K562 (cell line): ENCODE results near the gene ZNF544. TPM values are rescaled to one million over a fixed set of nuclear protein-coding genes. Genes with fewer than 3 reads are reported as not detected.
A peak's percentile ranks its signal among the peaks of the same experiment; 100 is the strongest.

Experiments used
- CREBBP ChIP-seq: IDR thresholded peaks from one replicate; pipeline ENCODE4 v1.6.1; 2012; ENCODE audit warnings: low read depth, mild to moderate bottlenecking, control low read depth, inconsistent platforms, low read length
- ELF4 ChIP-seq: fragments of 450-650 bp; formaldehyde crosslinking; IDR thresholded peaks from 2 replicates; pipeline ENCODE4 v1.4.0; 2022; ENCODE audit warnings: missing genetic modification characterization
- EP300 ChIP-seq: IDR thresholded peaks from 2 replicates; pipeline ENCODE4 v1.6.1; 2012; ENCODE audit warnings: low read length, improper control_type of control experiment
- HSF4 ChIP-seq: fragments of 250-450 bp; sonication (Bioruptor Pico); IDR thresholded peaks from 2 replicates; pipeline ENCODE4 v2.1.2; 2022; ENCODE audit warnings: mild to moderate bottlenecking, moderate library complexity, borderline replicate concordance
- KHSRP ChIP-seq: fragments of 450-650 bp; IDR thresholded peaks from 2 replicates; pipeline ENCODE4 v1.6.1; 2017
- POLR2AphosphoS2 ChIP-seq: IDR thresholded peaks from 2 replicates; pipeline ENCODE4 v1.6.1; 2012; ENCODE audit warnings: low read length, improper control_type of control experiment
- POU5F1 ChIP-seq: fragments of 150-350 bp; IDR thresholded peaks from 2 replicates; pipeline ENCODE4 v1.6.1; 2014; ENCODE audit warnings: borderline replicate concordance, low read length, low read depth, mild to moderate bottlenecking; ENCODE audit not compliant: partially characterized antibody
- SMAD1 ChIP-seq: fragments of 150-350 bp; IDR thresholded peaks from 2 replicates; pipeline ENCODE4 v1.6.1; 2014; ENCODE audit warnings: low read length, low read depth; ENCODE audit not compliant: partially characterized antibody
- U2AF2 ChIP-seq: fragments of 200-400 bp; formaldehyde crosslinking; optimal IDR thresholded peaks from 2 replicates; pipeline ENCODE3; 2017; ENCODE audit warnings: low read depth, mild to moderate bottlenecking, low read length
- ZNF121 ChIP-seq: sonication (generic); formaldehyde crosslinking; conservative IDR thresholded peaks from 2 replicates; pipeline ENCODE4 v1.8.0; 2022; ENCODE audit warnings: missing genetic modification reagents
- ZNF408 ChIP-seq: fragments of 250-450 bp; sonication (Bioruptor Pico); IDR thresholded peaks from 2 replicates; pipeline ENCODE4 v1.4.0; 2020; ENCODE audit warnings: low read depth, mild to moderate bottlenecking, moderate library complexity
- ZNF592 ChIP-seq: fragments of 450-650 bp; IDR thresholded peaks from 2 replicates; pipeline ENCODE4 v1.6.1; 2017; ENCODE audit warnings: antibody characterized with exemption, mild to moderate bottlenecking
- ZNF668 ChIP-seq: fragments of 250-450 bp; sonication (Bioruptor Pico); IDR thresholded peaks from 2 replicates; pipeline ENCODE4 v1.8.0; 2022; ENCODE audit warnings: mild to moderate bottlenecking, inconsistent platforms
- ZNF695 ChIP-seq: fragments of 450-650 bp; formaldehyde crosslinking; IDR thresholded peaks from 2 replicates; pipeline ENCODE4 v1.4.0; 2020; ENCODE audit warnings: mild to moderate bottlenecking, moderate library complexity
- polyA plus RNA-seq, 8 experiments: library from polyadenylated mRNA; depleted of rRNA in 4 of 8; stranded (reverse) in 5 of 8; unstranded in 3 of 8; fragments of >200 nt; fragmentation: Nextera tagmentation in 2 of 8; fragmentation: Illumina TruSeq in 1 of 8; extraction: Ambion mirVana in 2 of 8; extraction: Trizol in 1 of 8; gene quantifications; 2 replicates each; pipeline versions ENCODE4 v1.2.1 to v1.2.3, GENCODE V29; 2011 to 2014; ENCODE audit warnings: inconsistent platforms in 1 of 8, missing spikeins in 1 of 8
- total RNA-seq, 7 experiments: library from RNA; depleted of rRNA in 6 of 7; stranded (reverse); fragments of >200 nt in 6 of 7; fragmentation: Illumina TruSeq in 2 of 7; extraction: Trizol in 2 of 7; gene quantifications; 2 replicates each; pipeline versions ENCODE4 v1.2.1 to v1.2.3, GENCODE V29; 2011 to 2021; ENCODE audit warnings: low replicate concordance in 1 of 7
- TF ChIP-seq, protein P1 (sequence below): fragments of 450-650 bp; IDR thresholded peaks from 2 replicates; pipeline ENCODE4 v1.6.1; 2014; ENCODE audit warnings: low read depth, mild to moderate bottlenecking, moderate library complexity, borderline replicate concordance
- TF ChIP-seq, protein P2 (sequence below): sonication (generic); formaldehyde crosslinking; IDR thresholded peaks from 2 replicates; pipeline ENCODE4 v1.8.1; 2022; ENCODE audit warnings: missing genetic modification reagents
- TF ChIP-seq, protein P3 (sequence below): sonication (generic); formaldehyde crosslinking; IDR thresholded peaks from 2 replicates; pipeline ENCODE4 v1.8.0; 2022; ENCODE audit warnings: mild to moderate bottlenecking, missing genetic modification reagents
- TF ChIP-seq, protein P4 (sequence below), 2 experiments: fragments of 250-450 bp in 1 of 2; fragments of 450-650 bp in 1 of 2; sonication (Bioruptor Pico) in 1 of 2; IDR thresholded peaks; 2 replicates each; pipeline versions ENCODE4 v1.6.1 to v1.8.0; 2016 to 2021; ENCODE audit warnings: mild to moderate bottlenecking in 2 of 2, moderate library complexity in 2 of 2, missing compliant biosample characterization in 1 of 2, missing genetic modification characterization in 1 of 2

ZNF544 gene
- total and polyA plus RNA-seq, 9 of the 15 experiments (the other 6 are each of a cell fraction or from before 2014, with no cell fraction given) = 23.6 to 59.0 (median 41.4) TPM

DNA sequence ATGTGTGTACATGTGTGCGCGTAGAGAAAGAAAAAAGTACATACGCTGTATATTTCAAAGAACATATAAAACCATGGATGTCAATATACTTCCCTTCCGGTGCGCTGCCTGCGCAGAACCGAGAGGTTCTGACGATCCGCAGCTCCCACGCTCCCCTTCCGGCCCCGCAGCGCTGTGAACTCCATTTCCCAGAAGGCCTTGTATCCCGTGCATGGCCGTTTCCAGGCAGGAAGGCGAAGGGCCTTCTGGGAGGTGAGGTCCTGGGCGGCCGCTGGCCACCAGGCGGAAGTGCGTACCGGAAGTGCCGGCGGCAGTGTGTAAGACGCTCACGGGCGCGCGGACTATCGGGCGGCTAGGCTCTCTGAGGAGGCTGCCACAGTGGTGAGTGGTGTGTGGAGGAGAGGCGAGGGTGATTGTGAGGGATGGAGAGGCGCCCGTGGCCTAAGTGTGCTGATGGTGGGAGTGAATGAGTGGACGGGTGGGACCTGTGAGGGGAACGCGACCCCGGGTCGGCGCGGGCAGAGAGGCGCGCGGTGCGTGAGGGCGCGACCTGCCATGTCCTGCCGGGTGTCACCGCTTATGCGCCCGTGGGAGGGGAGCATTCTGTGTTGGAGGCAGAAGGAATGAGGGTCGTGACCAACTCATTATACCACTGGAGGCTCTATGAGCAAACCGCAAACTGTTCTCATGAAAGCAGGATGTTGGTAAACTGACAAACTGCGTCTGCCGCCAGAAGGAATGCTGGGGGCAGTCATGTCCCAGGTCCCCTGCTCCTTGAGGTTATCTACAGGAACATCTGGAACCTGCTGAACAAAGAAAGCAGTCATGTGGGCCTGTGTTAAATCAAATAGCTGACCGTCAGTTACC lies 76.6 kb downstream of the ZNF544 start, which contains the start of gene ERVK3-1 (continued):
- peak; percentile 86 for TF ChIP-seq ZNF592
- TF ChIP-seq ELF4 (CRISPR knock-in tag) = peak; percentile 95
- TF ChIP-seq, protein P1, sequence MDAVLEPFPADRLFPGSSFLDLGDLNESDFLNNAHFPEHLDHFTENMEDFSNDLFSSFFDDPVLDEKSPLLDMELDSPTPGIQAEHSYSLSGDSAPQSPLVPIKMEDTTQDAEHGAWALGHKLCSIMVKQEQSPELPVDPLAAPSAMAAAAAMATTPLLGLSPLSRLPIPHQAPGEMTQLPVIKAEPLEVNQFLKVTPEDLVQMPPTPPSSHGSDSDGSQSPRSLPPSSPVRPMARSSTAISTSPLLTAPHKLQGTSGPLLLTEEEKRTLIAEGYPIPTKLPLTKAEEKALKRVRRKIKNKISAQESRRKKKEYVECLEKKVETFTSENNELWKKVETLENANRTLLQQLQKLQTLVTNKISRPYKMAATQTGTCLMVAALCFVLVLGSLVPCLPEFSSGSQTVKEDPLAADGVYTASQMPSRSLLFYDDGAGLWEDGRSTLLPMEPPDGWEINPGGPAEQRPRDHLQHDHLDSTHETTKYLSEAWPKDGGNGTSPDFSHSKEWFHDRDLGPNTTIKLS = peak; percentile 93
- peak; percentile 22 for TF ChIP-seq SMAD1
- TF ChIP-seq, protein P2, sequence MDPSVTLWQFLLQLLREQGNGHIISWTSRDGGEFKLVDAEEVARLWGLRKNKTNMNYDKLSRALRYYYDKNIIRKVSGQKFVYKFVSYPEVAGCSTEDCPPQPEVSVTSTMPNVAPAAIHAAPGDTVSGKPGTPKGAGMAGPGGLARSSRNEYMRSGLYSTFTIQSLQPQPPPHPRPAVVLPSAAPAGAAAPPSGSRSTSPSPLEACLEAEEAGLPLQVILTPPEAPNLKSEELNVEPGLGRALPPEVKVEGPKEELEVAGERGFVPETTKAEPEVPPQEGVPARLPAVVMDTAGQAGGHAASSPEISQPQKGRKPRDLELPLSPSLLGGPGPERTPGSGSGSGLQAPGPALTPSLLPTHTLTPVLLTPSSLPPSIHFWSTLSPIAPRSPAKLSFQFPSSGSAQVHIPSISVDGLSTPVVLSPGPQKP (CRISPR knock-in tag) = no peak
- no peak for TF ChIP-seq U2AF2
- TF ChIP-seq, protein P3, sequence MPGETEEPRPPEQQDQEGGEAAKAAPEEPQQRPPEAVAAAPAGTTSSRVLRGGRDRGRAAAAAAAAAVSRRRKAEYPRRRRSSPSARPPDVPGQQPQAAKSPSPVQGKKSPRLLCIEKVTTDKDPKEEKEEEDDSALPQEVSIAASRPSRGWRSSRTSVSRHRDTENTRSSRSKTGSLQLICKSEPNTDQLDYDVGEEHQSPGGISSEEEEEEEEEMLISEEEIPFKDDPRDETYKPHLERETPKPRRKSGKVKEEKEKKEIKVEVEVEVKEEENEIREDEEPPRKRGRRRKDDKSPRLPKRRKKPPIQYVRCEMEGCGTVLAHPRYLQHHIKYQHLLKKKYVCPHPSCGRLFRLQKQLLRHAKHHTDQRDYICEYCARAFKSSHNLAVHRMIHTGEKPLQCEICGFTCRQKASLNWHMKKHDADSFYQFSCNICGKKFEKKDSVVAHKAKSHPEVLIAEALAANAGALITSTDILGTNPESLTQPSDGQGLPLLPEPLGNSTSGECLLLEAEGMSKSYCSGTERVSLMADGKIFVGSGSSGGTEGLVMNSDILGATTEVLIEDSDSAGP (CRISPR knock-in tag) = no peak
- no peak for TF ChIP-seq ZNF408 (CRISPR knock-in tag)
- TF ChIP-seq HSF4 (CRISPR knock-in tag) = no peak
- TF ChIP-seq POU5F1 = peak; percentile 88
- TF ChIP-seq ZNF668 (CRISPR knock-in tag) = no peak
- TF ChIP-seq ZNF121 (CRISPR knock-in tag) = no peak
- TF ChIP-seq, protein P4, sequence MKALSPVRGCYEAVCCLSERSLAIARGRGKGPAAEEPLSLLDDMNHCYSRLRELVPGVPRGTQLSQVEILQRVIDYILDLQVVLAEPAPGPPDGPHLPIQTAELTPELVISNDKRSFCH (CRISPR knock-in tag; IDR thresholded peaks at IDR 0.05) = no peak
- TF ChIP-seq, protein P4 (tag; IDR thresholded peaks at IDR 0.05) = 0 out of 2 replicates have a peak, but pooled peaks have one; percentile 53
- no peak for TF ChIP-seq ZNF695 (CRISPR knock-in tag)
- TF ChIP-seq POLR2AphosphoS2 = no peak; the same call in 1 of the 2 replicates
- TF ChIP-seq CREBBP = no peak
- no peak for TF ChIP-seq KHSRP
- no peak for TF ChIP-seq EP300
